Activated CD8-positive, alpha-beta memory T cell treated with anti-CD3 and anti-CD28 coated beads for 36 hours (primary cell): ENCODE data around the gene RIOX2. TPM values are rescaled to one million over a fixed set of nuclear protein-coding genes. Genes with fewer than 3 reads are reported as not detected.

Experiments used
- CTCF ChIA-PET: fragments of 350-600 bp; sonication (Branson Sonifier 250); formaldehyde crosslinking; loops from one replicate; lab custom pipeline; 2021; ENCODE audit warnings: antibody characterized with exemption; lab: Charles Lee
- POLR2A ChIA-PET: fragments of 350-600 bp; sonication (Branson Sonifier 250); formaldehyde crosslinking; loops from one replicate; lab custom pipeline; 2021; ENCODE audit warnings: antibody characterized with exemption; lab: Charles Lee
- total RNA-seq, 2 experiments: library from RNA; stranded (reverse); gene quantifications; one replicate each; pipeline ENCODE4 v1.2.3, GENCODE V29; 2021

RIOX2 gene
- total RNA-seq, 2 experiments from 2014 or later, result 66.2 to 68.5 TPM

DNA sequence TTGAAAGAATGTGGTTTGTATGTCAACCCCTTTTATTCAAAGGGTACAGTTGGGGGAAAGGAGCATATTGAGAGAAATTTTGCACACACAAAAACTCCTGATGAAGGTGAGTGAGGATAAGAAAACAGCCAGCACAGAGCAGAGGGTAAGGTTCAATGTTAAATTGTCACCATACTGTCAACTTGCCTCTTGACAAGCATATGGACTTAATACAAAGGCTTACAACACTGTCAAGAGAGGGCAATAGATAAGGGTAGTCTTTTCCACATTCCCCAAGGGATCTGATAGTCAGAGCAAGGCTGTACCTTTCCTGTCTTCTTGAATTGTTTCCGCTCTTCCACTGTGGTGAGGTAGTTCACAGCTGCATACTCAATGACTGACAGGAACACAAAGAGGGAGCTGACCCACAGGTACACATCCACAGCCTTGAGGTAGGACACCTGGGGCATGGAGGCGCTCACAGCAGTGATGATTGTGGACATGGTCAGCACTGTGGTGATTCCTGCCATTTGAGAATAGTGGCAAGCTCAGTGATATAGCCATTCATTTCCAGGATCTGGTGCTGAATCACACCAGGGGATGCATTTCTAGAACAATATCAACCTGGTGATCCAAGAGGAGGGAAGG lies 20.4 kb upstream of the RIOX2 start:
- POLR2A ChIA-PET, result no interaction called here
- CTCF ChIA-PET, result no interaction called here

DNA sequence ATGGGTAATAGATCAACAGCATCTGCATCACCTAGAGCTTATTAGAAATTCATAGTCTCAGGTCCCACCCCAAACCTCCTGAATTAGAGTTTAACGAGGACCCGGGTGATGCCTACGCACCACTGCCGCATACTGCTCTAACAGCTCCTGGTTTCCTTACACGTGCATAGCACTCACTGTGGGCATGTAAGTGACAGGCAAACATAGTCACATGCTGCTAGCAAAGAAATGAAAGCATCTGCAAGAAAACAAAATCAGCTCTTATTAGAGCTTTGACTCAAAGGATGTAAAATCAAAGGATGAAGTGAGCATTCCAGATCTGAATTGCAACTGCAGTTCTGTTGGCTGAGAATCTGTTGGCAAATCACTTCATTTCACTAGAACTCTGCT lies 19.1 kb upstream of the RIOX2 start:
- POLR2A ChIA-PET, result no interaction called here
- CTCF ChIA-PET, result no interaction called here

DNA sequence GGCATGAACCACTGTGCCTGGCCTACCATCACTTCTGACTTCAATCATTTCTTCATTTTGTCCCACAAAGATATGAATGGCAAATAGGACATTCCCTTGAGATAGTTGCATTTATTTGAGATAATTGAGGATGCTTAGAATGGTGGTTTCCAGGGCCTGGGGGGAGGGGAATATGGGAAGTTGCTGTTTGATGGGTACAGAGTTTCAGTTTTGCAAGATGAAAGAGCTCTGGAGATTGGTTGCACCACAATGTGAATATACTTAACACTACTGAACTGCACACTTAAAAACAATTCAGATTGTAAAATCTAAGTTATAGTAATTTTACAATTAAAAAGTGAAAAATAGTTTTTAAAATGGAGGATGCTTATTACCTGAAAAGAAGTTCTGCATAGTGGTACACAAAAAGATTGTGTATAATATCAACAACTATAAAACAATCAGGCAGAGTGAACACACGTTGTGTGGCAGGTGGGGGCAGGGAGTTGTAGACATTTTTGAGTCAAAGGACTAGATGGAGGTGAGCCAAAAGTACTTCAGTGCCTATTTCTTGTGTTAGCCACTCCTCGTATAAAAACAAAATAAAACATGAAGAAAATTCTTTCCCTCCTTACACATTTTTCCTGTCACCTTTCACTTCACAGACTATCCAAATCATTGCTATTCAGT lies 18.5 kb upstream of the RIOX2 start:
- ChIA-PET POLR2A (no interaction called here), CTCF (no interaction called here)

DNA sequence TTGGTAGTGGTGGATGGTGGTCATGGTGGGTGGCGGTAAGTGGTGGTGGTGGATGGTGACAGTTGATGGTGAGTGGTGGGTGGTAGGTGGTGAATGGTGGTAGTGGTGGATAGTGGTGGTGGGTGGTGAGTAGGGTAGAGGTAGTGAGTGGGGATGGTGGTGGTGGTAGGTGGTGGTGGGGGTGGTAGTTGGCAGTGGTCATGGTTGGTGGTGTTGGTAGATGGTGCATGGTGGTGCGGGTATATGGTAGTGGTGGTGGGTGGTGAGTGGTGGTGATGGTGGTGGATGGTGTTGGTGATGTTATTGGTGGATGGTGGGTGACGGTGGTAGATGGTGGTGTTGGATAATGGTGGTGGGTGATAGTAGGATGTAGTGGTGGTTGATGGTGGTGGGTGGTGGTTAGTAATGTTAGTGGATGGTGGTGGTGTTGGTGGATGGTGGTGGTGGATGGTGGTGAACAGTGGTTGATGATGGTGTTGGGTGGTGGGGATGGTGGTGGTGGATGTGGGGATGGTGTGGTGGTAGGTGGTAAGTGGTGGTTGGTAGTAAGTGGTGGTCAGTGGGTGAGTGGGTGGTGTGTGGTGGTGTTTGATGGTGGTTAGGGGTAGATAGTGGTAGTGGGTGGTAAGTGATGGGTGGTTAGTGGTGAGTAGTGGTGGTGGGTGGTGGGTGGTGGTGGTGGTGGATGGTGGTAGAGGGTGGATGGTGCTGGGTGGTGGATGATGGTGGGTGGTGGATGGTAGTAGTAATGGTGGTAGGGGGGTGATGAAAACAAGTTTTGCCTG lies 16.7 kb upstream of the RIOX2 start:
- ChIA-PET POLR2A (no interaction called here), CTCF (no interaction called here)

DNA sequence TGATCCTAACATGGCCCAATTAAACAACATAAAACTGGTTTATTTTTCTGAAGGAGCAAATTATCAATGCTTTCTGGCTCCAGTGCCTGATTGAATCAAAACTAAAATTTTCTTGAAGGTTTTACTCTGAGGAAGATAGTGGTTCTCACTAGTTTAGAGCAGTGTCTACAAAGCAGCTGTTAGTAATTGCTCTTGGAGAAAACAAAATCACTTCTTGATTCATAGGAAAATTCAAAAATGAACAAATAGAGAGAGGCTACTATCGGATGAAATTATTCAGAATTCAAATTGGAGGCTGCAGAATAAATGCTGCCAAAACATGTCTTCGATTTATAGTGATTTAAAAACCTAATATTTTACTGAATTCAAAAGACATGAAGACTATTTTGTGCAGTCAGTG lies 15.1 kb upstream of the RIOX2 start:
- CTCF ChIA-PET, result no interaction called here
- POLR2A ChIA-PET, result no interaction called here

DNA sequence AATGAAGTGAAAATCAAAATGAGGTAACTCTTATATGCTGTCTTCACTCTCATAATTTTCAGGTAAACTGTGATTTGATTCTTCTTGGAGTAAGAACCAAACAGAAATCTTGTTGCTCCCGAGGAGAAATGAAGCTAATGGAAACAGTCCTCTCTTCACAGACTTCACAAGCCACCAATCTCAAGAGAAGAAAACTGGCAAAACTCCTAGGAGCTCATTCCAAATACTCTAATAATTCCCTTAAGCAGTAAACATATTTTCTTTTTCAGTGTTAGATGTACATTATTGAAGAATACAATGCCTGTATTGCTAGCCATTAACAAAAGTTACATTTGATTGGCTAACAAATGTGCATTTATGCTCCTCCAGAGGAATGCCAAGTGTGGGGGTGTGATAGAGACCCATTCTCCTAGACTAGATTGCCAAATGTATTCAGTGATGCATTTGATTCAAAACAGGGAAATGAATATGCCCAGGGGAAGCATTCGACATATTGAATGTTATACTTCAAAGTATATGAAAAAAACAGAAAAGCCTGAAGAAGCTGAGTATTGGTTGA lies 11.8 kb upstream of the RIOX2 start:
- POLR2A ChIA-PET, result no interaction called here
- CTCF ChIA-PET, result no interaction called here

DNA sequence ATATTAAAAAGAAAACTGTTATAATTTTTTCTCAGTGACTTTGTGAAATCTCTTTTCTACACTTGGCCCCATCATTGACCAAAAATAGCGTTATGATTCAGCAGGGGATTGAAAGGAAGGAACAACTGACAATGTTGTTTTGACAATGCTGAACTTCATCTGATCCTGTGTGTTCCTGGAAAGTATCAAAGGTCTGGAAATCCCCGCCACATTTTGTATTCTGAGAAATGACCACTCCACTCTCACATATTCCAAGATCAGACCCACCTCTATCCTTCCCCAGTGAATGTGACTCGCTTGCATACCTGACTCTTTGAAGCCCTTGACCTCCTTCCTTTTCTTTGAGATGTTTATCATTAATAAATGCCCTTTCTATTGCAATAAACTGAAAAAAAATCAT lies 9.7 kb upstream of the RIOX2 start:
- ChIA-PET POLR2A (no interaction called here), CTCF (interaction anchor here (0.8 kb wide), 1 partner anchor 56 kb away, joined by 3 read pairs; no protein-coding TSS in a partner anchor)

DNA sequence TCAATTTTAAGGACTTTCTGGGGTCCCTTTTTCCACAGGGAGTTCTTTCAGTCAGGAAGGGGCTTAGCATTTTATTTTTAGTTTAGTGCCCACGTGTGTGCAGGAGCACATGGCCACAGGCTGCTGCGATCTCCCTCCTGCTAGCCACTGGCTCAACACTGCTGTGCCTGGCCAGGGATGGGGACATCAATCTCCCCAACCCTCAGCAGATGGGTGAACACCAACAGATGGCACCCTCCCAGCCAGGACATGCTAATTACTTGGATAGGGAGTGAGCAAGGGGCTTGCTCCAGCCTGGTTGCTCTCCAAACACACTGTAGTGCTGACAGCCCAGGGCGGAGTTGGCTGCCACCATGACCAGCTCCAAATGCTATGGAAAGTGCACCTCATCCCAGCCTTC lies 7.4 kb upstream of the RIOX2 start:
- ChIA-PET POLR2A (no interaction called here), CTCF (interaction anchor here (0.6 kb wide), 1 partner anchor 185 kb away, joined by 3 read pairs; no protein-coding TSS in a partner anchor)

DNA sequence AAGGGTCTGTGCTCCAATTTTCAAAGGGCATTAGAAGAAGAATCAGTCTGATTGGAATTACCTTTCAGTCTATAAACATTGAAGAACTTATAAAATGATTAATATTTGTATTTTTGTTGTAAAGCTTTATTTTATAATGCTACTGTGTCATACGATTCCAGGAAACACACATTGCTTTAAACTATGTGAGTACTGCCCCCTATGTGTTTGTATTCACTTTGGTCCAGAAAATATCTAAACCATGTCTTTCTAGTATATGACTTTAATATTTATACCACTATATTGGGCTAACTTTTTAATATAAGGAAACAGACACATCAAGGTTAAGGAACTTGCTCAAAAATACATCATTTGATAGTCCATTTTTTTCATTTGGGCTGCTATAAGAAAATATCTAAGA lies 3.2 kb upstream of the RIOX2 start:
- CTCF ChIA-PET, result interaction anchor here (1.8 kb wide), 1 partner anchor 48 kb away, joined by 4 read pairs; no protein-coding TSS in a partner anchor
- POLR2A ChIA-PET, result no interaction called here

DNA sequence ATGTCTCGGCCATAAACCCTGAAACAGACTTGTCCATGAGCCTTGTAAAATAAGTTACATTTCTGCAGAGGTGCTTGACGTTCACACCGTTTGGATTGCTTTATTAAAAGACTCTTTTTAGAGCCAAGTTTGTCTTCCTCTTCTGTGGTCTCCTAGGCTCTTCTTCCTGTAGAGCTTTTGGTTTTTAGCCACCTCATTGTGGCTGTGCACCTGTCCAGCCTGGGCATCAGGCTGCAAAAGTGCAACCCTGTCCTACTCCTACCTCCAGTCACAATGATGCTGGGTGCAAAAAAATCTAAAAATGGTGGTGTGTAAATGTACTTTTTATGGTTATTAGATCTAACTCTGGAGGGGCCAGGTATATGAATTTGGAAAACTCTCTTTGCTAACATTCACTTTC lies 2.8 kb upstream of the RIOX2 start:
- CTCF ChIA-PET, result interaction anchor here (1.8 kb wide), 1 partner anchor 49 kb away, joined by 4 read pairs; no protein-coding TSS in a partner anchor

DNA sequence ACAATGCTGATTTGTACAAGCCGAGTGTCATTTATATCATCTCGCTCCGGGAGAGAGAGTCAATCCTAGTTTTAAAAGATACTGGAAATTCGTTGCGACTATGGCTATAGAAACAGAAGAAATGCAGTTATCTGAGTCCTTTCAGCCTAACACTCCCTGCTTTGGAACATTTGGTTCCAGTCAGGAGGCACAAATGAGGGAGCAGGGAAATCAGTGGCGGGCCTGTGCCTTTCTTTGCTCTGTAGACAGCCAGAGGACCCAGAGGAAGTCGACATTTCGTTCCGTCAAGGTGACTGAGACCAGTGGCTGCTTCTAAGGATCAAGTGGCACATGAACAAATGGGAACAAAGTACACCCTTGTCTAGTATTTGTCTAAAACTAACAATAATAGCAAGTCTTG lies 745 bp upstream of the RIOX2 start:
- ChIA-PET CTCF (no interaction called here), POLR2A (no interaction called here)

More for the DNA sequence above, 2.8 kb upstream of the RIOX2 start:
- POLR2A ChIA-PET, result no interaction called here

DNA sequence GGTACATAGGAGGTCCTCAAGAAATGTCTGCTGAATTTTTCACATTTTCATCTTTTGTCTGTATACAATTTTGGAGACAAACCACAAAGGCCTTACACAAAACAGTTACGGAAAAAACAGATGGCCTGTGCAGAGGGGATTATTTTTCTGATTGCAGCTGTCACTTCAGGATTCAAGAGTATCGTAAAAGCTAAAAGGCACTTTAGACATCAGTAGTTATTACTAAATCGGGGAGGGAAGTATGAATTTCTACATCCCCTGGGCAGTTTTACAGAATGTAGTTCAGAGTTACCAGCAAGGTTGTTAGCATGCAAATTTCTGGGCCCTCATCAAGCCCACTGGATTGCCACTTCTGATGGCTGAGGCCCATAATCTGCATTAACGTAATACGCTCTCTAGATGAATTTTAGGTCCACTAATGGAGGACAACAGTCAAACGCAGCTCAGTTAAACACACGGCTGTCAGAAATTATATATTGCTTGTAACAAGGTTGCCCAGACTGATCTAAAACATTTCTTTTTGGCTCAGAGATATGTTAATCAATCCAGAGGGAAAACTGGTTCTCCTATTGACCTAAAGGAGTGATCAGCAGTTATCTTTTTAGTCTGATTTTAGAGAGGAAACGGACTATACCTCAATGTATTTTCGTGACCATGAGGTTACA lies 1.1 kb downstream of the RIOX2 start:
- ChIA-PET CTCF (interaction anchor here (1.2 kb wide), 1 partner anchor 59 kb away, joined by 3 read pairs; no protein-coding TSS in a partner anchor), POLR2A (interaction anchor here (0.6 kb wide), 1 partner anchor 12 kb away, joined by 5 read pairs; no protein-coding TSS in a partner anchor)

DNA sequence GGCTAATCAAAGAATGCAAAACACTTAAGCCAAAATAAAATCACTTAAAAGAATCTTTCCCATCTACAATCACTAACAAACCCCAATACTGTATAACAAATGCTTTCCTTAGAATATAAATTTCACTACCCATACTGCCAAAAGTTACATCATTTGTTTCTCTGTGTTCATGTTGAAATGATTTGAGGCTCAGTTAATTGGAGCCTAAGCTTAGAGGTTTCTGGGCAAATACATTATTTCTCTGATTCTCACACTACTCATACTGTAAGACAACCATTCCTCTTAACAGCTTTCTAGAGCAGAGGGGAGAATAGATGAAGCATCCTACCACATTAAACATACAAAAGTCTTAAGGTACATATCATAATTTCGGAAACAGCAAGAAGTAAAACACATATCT lies 2.1 kb downstream of the RIOX2 start:
- ChIA-PET POLR2A (no interaction called here), CTCF (no interaction called here)

DNA sequence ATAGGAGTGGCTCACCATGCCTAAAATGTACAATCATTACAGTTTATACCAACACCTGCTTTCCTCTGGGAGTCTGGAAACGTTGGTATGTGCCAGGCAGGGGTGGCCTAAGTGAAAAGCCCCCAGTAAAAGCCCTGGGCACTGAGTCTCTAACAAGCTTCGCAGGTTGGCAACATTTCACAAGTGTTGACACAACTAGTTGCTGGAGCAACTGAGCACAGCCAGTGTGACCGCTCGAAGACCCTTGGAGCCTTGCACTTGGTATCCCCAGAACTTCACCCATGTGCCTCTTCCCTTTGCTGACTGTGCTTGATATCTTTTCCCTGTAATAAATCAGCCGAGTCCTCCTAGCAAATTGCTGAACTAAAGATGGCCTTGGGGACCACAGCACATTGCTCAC lies 2.7 kb downstream of the RIOX2 start:
- CTCF ChIA-PET, result no interaction called here
- POLR2A ChIA-PET, result no interaction called here

DNA sequence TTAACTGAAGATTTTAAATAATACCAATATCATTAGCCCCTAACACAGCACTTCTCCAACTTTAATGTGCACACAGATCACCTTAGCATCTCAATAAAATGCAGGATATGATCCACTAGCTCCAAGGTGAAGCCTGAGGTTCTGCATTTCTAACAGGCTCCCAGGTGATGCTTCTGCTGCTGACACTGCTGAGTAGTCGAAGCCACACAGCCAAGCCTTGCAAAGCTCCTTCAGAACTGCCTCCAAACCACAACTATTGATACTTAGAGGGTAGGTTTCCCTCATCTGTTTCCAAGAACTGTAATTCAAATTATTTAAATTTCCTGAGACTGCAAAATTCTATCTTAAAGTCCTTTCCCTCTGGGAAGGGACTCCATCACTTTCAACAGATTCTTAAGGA lies 3.9 kb downstream of the RIOX2 start:
- ChIA-PET POLR2A (no interaction called here), CTCF (no interaction called here)

DNA sequence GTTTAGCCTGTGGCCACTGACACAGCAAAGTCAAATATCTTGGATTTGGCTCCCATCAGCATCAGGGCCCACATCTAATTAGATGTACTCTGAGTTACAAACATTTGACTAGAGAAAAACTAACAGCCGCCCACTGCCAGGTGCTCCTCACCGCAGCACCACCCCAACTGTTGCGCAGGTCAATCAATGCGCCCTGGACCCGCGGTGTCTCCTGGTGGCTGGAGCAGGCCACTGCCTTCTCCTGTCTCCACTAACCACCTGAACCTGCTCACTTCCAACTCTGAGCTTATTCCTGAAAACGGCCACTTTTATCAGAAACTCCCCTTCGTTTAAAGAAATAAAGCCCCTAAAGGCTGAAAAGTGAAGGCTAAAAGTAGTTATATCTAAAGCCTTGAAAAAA lies 4.3 kb downstream of the RIOX2 start:
- ChIA-PET POLR2A (no interaction called here), CTCF (no interaction called here)

DNA sequence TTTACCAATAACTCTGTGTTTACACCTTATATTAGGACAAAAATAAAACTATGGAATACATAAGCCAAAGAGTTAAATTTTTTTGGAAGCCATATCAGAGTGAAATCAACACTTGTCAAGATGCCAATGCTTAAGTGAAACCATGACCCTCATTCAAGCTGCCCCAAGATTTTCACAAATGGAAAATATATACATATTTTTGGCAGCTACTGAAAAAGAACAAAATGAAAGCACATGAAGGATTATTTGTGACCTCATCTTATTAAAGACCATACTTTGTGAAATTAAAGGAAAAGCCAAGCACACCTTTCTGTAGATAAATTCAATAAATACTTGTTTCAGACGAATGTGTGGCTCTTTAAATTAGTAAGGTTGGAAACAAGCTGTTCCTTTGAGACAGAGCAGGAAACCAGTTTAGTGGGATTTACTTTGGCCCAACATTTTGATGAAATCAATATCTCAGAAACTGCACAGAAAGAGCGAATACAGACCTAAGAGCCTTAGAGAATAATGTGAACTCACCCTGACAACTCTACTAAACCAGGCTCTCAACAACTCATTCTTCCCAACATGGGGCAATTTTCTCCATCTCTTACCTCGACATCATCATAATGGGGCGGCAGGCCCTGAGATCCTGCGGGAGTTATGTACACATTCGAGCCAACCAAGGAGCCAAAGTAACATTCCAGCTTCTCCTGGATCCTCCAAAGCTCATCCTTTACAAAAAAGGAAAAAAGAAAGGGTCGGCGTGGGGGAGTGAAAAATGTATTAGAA lies 11.1 kb downstream of the RIOX2 start:
- POLR2A ChIA-PET, result no interaction called here
- CTCF ChIA-PET, result no interaction called here

DNA sequence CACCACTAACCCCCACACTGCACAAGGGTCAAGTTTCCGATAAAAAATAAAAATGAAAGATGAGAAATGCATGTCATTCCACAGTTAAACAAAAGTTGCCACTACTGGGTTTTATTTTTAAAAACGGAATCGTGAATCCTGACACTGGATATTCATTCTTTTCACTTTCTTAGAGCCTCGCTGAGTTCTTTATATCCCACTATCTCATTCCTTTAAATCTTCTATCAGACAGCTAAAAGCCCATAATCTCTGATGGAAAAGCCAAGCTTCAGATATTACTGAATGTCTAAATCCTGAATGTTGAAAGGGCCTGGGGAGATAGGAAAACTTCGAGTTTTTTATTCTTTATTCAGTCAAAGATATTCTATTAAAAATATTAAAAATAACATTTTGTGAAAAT lies 11.7 kb downstream of the RIOX2 start:
- ChIA-PET POLR2A (no interaction called here), CTCF (no interaction called here)

DNA sequence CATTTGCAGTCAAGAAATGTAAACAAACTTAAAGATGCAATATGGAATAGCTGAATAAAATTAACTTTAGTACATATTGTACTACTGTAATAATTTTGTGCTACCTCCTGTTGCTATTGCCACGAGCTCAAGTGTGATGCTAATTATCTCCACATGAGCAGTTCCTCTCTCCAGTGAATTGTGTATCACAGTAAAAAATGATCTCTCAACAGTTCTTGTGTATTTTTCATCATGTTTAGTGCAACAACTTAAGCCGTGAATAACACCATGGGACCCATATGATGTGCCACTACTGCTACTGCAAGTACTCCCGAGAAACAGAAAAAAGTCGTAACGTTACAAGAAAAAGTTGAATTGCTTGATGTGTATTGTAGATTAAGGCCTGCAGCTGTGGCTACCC lies 12.4 kb downstream of the RIOX2 start:
- ChIA-PET CTCF (interaction anchor here (1.1 kb wide), 1 partner anchor 40 kb away, joined by 3 read pairs; no protein-coding TSS in a partner anchor), POLR2A (no interaction called here)
